ENCODE results near the gene CSRP2. TPM values are rescaled to one million over a fixed set of nuclear protein-coding genes. Genes with fewer than 3 reads are reported as not detected.

CSRP2 gene
- total RNA-seq, 6 experiments from 2014 or later: 20.7 to 32.7 (median 29.5) TPM

DNA sequence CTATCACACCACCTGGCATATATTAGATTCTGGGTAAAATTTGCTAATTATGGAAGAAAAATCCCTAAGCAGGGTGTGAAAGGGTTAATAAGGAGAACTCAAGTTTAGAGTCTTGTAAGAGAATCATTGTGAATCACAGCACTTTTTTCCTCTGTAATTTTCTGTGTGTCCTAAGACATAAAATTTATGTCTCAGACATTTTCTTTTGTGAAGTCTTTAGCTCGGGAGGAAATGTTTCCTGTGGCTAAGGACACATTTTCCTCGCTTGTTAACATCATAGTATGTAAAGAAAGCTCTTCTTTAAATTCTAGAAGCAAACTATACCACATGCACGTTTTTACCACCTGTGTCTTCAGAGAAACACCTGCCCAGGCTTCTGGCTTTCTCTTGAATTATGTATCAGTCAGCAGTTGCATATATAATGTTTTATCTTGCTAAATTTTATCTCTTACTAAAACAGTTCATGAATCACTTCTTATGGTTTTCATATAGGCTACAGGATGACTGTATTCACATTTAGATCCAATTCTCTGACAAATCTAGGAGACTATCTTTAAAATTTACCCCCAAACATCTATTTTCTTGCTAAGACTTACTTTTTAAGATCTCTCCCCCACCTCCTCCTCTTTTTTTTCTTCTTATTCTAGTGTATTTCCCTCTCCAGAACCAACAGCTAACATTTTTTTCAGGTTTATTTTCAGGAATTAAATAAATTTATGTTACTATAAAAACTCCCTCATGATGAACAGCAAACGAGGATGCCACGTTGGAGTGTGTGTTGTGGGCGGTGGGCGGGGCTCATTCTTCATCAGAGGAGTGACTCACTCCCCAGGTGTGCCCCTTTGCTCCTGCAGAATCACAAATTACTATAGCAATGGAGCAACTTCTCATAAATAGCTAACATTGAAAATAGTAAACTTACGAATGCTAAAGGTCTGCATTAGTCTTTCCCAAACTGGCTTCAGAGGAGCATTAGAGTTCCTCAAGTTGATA, 11.6 kb upstream of the CSRP2 start:
- H3K9me3 Mint-ChIP-seq: peaks cover 24% of the 10 kb centered on the region
- H3K36me3 Mint-ChIP-seq (ENCODE audit: low read depth): peaks cover 7% of the 10 kb centered on the region
- TF ChIP-seq, protein P1, sequence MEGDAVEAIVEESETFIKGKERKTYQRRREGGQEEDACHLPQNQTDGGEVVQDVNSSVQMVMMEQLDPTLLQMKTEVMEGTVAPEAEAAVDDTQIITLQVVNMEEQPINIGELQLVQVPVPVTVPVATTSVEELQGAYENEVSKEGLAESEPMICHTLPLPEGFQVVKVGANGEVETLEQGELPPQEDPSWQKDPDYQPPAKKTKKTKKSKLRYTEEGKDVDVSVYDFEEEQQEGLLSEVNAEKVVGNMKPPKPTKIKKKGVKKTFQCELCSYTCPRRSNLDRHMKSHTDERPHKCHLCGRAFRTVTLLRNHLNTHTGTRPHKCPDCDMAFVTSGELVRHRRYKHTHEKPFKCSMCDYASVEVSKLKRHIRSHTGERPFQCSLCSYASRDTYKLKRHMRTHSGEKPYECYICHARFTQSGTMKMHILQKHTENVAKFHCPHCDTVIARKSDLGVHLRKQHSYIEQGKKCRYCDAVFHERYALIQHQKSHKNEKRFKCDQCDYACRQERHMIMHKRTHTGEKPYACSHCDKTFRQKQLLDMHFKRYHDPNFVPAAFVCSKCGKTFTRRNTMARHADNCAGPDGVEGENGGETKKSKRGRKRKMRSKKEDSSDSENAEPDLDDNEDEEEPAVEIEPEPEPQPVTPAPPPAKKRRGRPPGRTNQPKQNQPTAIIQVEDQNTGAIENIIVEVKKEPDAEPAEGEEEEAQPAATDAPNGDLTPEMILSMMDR (IDR thresholded peaks at IDR 0.05): no peak
- DNase-seq: no peak
- no peaks in the 10 kb centered on the region for H3K4me1 Mint-ChIP-seq (ENCODE audit: low read depth)
- peaks cover 12% of the 10 kb centered on the region; the same call in 1 of the 2 replicates for H3K27me3 Mint-ChIP-seq (ENCODE audit: insufficient read depth)
- H3K4me3 Mint-ChIP-seq: no peak overlapping the region
- H3K27ac Mint-ChIP-seq: no peak overlapping the region

DNA sequence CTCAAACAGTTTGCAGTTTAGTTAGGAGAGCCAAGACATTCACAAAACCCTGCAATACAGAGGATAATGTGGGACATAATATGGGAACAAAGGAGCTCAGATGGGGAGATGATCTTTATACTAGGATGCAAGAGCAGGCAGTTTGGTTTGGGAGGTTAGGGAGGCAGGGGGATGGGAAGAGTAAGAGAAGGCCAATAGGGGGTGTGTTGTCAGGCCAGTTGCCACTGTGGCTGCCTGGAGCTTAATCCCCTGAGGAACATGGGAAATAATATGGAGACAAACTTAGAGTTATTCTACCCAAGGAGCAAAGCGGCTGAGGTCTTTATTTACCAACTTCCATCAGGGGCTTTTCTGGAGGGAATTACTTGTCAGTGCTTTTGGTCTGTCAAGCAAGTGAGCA, 10.0 kb upstream of the CSRP2 start:
- H3K9me3 Mint-ChIP-seq: peaks cover 13% of the 10 kb centered on the region
- no peak overlapping the region for H3K4me3 Mint-ChIP-seq
- peaks cover 4% of the 10 kb centered on the region; the same call in 1 of the 2 replicates for H3K36me3 Mint-ChIP-seq (ENCODE audit: low read depth)
- peaks cover 5% of the 10 kb centered on the region for H3K4me1 Mint-ChIP-seq (ENCODE audit: low read depth)
- peaks cover 12% of the 10 kb centered on the region; the same call in 1 of the 2 replicates for H3K27me3 Mint-ChIP-seq (ENCODE audit: insufficient read depth)
- no peak overlapping the region for H3K27ac Mint-ChIP-seq
- TF ChIP-seq, protein P1 (IDR thresholded peaks at IDR 0.05): no peak
- DNase-seq: no peak

DNA sequence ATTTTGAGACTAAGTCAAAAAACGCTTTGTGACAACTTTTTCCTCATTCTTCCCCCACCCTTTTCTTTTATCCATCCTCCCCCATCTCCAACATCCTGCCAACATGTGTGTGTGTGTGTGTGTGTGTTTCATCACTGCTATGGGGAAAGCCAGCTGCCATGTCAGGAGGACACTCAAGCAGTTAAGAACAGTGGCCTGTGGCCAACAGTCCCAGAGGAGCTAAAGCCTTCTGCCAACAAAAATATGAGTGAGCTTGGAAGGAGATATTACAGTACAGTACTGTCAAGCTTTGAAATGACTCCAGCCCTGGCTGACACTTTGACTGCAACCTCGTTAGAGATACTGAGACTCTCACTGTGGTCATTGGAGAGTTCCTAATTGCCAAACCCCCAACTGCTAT, 5.0 kb upstream of the CSRP2 start:
- H3K27me3 Mint-ChIP-seq (ENCODE audit: insufficient read depth): peaks cover 6% of the 10 kb centered on the region; the same call in 1 of the 2 replicates
- peak; percentile 11 for DNase-seq
- H3K9me3 Mint-ChIP-seq: peaks cover 11% of the 10 kb centered on the region; the same call in 1 of the 2 replicates
- H3K4me3 Mint-ChIP-seq: no peak overlapping the region; the same call in 1 of the 2 replicates
- 0 out of 2 replicates have a peak, but pooled peaks cover 6% of the 10 kb centered on the region for H3K36me3 Mint-ChIP-seq (ENCODE audit: low read depth)
- peaks cover 37% of the 10 kb centered on the region for H3K4me1 Mint-ChIP-seq (ENCODE audit: low read depth)
- no peak overlapping the region; the same call in 1 of the 2 replicates for H3K27ac Mint-ChIP-seq
- TF ChIP-seq, protein P1 (IDR thresholded peaks at IDR 0.05): no peak

- Mint-ChIP-seq H3K27ac (peak overlapping the region; percentile 34), H3K36me3 (ENCODE audit: low read depth) (0 out of 2 replicates have a peak, but pooled peaks cover 6% of the 10 kb centered on the region), H3K9me3 (peaks cover 11% of the 10 kb centered on the region; the same call in 1 of the 2 replicates), H3K27me3 (ENCODE audit: insufficient read depth) (peaks cover 4% of the 10 kb centered on the region), H3K4me1 (ENCODE audit: low read depth) (peaks cover 37% of the 10 kb centered on the region), H3K4me3 (0 out of 2 replicates have a peak overlapping the region, but pooled peaks have one; percentile 12)
- DNase-seq: peak; percentile 74
- TF ChIP-seq, protein P1 (IDR thresholded peaks at IDR 0.05): no peak
Measured at GRCh38 chr12:76883151-76883550, 4.3 kb upstream of the CSRP2 start.

DNA sequence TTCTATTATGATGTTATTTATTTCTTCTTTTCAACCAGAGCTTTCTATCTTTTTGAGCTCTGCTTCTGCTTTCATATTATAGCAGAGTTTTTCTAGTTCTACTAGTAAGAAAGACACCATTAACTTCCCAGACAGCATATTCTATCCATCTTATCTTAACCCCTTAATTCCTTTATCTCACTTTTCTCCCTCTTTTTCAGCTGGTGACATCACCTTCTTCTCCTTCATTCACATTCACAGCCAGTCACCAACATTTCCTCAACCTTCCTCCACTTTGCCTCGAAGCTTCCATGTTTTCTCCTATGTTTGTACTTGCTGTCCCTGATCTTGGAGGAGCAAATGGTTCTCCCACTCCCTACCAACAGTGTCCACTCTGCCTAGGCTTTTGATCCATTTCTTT, 3.5 kb upstream of the CSRP2 start:
- Mint-ChIP-seq H3K4me3 (no peak overlapping the region), H3K9me3 (peaks cover 11% of the 10 kb centered on the region; the same call in 1 of the 2 replicates), H3K27ac (no peak overlapping the region; the same call in 1 of the 2 replicates), H3K36me3 (ENCODE audit: low read depth) (0 out of 2 replicates have a peak, but pooled peaks cover 6% of the 10 kb centered on the region), H3K4me1 (ENCODE audit: low read depth) (peaks cover 42% of the 10 kb centered on the region), H3K27me3 (ENCODE audit: insufficient read depth) (peaks cover 5% of the 10 kb centered on the region)
- no peak for DNase-seq
- TF ChIP-seq, protein P1 (IDR thresholded peaks at IDR 0.05): no peak

Measured in HFFc6 (cell line).